Bronchial epithelial cell (primary cell): Measurements from ENCODE around the gene PXK. TPM values are rescaled to one million over a fixed set of nuclear protein-coding genes. Genes with fewer than 3 reads are reported as not detected.
A peak's percentile ranks its signal among the peaks of the same experiment; 100 is the strongest.

Experiments
- DNase-seq: peaks from one replicate; pipeline ENCODE4 v3.0.0-alpha.2; 2010; ENCODE audit warnings: low read depth
- FAIRE-seq: peaks from 2 replicates; lab custom pipeline; 2011; peaks lifted over from hg19 to GRCh38; lab: Jason Lieb, UNC
- H3K27me3 ChIP-seq: 2 replicates; pipeline ENCODE4 v1.5.1; 2011; ENCODE audit warnings: low read length; ENCODE audit not compliant: control insufficient read depth, insufficient read depth
- H3K36me3 ChIP-seq: 2 replicates; pipeline ENCODE4 v1.5.1; 2011; ENCODE audit warnings: low read length; ENCODE audit not compliant: control insufficient read depth, insufficient read depth
- H3K4me3 ChIP-seq: 2 replicates; pipeline ENCODE4 v1.5.1; 2011; ENCODE audit warnings: mild to moderate bottlenecking, low read depth, low read length, control low read depth
- total RNA-seq: library from RNA; depleted of rRNA; stranded (reverse); fragments of >200 nt; gene quantifications from 2 replicates; pipeline ENCODE4 v1.2.1, GENCODE V29; 2014
- TF ChIP-seq, protein P1 (sequence below): IDR thresholded peaks from 2 replicates; pipeline ENCODE4 v1.5.1; 2011; ENCODE audit warnings: mild to moderate bottlenecking, moderate library complexity, low read length, control low read depth, inconsistent platforms; ENCODE audit not compliant: insufficient read depth, severe bottlenecking

PXK gene
- total RNA-seq, 1 donor from 2014 or later = 12.4 TPM

GRCh38 chr3:58352626-58353025 is 19.9 kb downstream of the PXK start:
- FAIRE-seq = no peak

DNA sequence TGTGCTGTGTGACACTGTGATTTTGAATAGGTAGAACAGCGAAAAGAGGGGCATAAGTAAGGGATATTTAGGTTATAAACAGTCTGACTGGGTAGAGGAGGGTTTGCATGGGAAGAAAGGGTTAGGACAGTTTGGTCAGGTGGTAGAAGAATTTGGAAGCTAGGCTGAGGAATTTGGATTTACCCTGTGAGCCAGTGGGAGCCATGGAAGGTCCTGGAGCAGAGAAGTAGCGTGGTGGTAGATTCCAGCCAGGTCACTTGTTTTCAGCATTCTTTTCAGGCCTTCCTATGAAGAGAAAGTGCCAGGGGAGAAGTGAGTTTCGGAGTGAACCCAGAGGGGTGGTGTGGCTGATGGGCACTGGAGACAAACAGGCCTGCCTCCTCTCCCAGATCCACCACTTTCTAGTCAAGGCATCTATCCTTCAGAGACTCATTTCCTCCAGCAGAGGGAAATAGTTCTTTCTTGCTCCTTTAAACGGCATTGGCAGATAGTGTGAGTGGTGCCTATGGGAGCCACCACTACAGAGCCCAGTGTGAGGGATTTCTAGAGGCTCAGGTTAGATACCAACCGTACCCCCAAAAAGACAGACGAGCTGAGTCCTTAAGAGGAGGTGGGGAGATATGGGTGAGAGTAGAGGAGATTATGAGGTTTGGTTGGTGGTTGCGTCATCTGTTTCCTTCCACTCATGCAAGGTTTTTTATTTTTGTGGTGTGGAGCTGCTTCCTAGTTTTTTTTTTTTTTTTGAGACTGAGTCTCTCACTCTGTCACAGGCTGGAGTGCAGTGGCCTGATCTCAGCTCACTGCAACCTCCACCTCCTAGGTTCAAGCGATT is 21.2 kb downstream of the PXK start:
- no peaks in the 10 kb centered on the region for H3K27me3 ChIP-seq
- TF ChIP-seq, protein P1, sequence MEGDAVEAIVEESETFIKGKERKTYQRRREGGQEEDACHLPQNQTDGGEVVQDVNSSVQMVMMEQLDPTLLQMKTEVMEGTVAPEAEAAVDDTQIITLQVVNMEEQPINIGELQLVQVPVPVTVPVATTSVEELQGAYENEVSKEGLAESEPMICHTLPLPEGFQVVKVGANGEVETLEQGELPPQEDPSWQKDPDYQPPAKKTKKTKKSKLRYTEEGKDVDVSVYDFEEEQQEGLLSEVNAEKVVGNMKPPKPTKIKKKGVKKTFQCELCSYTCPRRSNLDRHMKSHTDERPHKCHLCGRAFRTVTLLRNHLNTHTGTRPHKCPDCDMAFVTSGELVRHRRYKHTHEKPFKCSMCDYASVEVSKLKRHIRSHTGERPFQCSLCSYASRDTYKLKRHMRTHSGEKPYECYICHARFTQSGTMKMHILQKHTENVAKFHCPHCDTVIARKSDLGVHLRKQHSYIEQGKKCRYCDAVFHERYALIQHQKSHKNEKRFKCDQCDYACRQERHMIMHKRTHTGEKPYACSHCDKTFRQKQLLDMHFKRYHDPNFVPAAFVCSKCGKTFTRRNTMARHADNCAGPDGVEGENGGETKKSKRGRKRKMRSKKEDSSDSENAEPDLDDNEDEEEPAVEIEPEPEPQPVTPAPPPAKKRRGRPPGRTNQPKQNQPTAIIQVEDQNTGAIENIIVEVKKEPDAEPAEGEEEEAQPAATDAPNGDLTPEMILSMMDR = no peak
- FAIRE-seq (no peak), DNase-seq (no peak)
- no peaks in the 10 kb centered on the region for H3K36me3 ChIP-seq
- H3K4me3 ChIP-seq = no peak overlapping the region

More at GRCh38 chr3:58352626-58353025, 19.9 kb downstream of the PXK start:
- Histone ChIP-seq H3K36me3 (peaks cover 3% of the 10 kb centered on the region), H3K4me3 (no peak overlapping the region), H3K27me3 (no peaks in the 10 kb centered on the region)
- TF ChIP-seq, protein P1 = no peak
- DNase-seq = no peak

GRCh38 chr3:58355179-58355578 is 22.5 kb downstream of the PXK start:
- no peak for DNase-seq

GRCh38 chr3:58356054-58356453 is 23.4 kb downstream of the PXK start:
- no peaks in the 10 kb centered on the region for H3K36me3 ChIP-seq
- TF ChIP-seq, protein P1 = no peak
- DNase-seq (peak; percentile 31), FAIRE-seq (no peak)
- H3K4me3 ChIP-seq = no peak overlapping the region
- no peaks in the 10 kb centered on the region for H3K27me3 ChIP-seq

More at GRCh38 chr3:58355179-58355578, 22.5 kb downstream of the PXK start:
- H3K4me3 ChIP-seq = no peak overlapping the region
- no peak for FAIRE-seq
- H3K27me3 ChIP-seq = no peaks in the 10 kb centered on the region
- TF ChIP-seq, protein P1 = no peak
- no peaks in the 10 kb centered on the region for H3K36me3 ChIP-seq

- Histone ChIP-seq H3K36me3 (no peaks in the 10 kb centered on the region), H3K27me3 (no peaks in the 10 kb centered on the region), H3K4me3 (no peak overlapping the region)
- DNase-seq (no peak), FAIRE-seq (no peak)
- TF ChIP-seq, protein P1 = no peak
Observed at GRCh38 chr3:58357402-58357801, 24.7 kb downstream of the PXK start.
